GM20000 (cell line): ENCODE measurements around the gene SUSD2.
"Not testable (repeated sequence)": the region's sequence is repeated elsewhere in the genome, so short reads cannot be mapped to it uniquely, and the experiment has no call there.

ENCODE experiments used
- DNase-seq: peaks from one replicate; pipeline ENCODE4 v3.0.0; 2012; ENCODE audit warnings: low spot score
- TF ChIP-seq, protein P1 (sequence below): IDR thresholded peaks from 2 replicates; pipeline ENCODE4 v1.5.1; 2012; ENCODE audit warnings: mild to moderate bottlenecking, control low read depth; ENCODE audit errors: extremely low read depth, missing control alignments

The SUSD2 gene

DNA sequence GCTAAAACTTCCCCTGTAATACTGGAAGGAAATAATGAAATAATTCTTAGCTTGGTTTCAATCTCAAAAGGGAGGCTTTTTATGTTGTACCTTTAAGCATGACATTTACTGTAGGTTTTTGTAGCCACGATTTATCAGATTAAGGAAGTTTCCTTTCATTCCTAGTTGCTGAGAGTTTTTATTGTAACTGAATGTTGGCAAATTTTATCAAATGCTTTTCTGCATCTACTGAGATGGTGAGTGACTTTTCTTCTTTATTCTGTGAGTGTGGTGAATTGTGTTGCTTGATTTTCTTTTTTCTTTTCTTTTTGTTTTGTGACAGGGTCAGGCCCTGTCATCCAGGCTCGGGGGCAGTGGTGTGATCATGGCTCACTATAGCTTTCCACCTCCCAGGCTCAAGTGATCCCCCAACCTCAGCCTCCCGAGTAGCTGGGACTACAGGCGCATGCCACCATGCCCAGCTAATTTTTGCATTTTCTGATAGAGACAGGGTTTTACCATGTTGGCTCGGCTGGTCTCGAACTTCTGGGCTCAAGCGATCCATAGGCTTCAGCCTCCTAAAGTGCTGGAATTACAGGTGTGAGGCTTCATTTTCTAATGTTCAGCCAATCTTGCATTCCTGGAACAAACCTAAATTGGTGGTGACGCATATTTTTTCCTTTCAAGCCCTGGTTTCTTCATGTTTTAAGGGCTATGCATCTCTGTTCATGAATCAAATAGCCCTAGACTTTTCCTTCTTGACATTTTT lies 26.2 kb downstream of the SUSD2 start:
- TF ChIP-seq, protein P1, sequence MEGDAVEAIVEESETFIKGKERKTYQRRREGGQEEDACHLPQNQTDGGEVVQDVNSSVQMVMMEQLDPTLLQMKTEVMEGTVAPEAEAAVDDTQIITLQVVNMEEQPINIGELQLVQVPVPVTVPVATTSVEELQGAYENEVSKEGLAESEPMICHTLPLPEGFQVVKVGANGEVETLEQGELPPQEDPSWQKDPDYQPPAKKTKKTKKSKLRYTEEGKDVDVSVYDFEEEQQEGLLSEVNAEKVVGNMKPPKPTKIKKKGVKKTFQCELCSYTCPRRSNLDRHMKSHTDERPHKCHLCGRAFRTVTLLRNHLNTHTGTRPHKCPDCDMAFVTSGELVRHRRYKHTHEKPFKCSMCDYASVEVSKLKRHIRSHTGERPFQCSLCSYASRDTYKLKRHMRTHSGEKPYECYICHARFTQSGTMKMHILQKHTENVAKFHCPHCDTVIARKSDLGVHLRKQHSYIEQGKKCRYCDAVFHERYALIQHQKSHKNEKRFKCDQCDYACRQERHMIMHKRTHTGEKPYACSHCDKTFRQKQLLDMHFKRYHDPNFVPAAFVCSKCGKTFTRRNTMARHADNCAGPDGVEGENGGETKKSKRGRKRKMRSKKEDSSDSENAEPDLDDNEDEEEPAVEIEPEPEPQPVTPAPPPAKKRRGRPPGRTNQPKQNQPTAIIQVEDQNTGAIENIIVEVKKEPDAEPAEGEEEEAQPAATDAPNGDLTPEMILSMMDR, result no peak
- no peak for DNase-seq

DNA sequence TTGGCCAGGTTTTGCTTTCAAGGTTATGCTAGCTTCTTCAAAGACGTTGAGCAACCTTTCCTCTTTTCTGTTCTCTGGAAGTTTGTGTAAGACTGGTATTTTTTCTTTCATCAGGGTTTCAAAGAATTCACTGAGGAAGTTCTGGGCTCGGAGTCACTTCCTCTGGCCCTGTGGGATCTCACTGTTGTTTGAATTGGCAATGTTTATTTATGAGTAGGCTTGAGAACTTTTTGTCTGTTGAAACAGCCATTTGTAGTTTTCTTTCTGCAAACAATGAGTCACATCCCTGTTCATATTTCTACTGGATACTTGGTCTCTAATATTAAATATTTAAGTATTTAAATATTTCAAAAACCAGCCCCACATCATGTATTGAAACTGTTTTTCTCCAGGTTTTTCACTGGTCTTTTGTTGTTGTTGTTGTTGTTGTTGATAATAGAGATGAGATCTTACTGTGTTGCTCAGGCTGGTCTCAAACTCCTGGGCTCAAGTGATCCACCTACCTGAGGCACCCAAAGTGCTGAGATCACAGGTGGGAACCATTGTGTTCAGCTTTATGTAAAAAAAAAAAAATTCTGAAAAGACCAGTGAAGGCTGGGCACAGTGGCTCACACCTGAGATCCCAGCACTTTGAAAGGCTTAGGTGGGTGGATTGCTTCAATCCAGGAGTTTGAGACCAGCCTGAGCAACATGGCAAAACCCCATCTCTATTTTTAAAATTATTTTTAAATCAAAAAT lies 26.9 kb downstream of the SUSD2 start:
- no peak for DNase-seq
- TF ChIP-seq, protein P1, result no peak

DNA sequence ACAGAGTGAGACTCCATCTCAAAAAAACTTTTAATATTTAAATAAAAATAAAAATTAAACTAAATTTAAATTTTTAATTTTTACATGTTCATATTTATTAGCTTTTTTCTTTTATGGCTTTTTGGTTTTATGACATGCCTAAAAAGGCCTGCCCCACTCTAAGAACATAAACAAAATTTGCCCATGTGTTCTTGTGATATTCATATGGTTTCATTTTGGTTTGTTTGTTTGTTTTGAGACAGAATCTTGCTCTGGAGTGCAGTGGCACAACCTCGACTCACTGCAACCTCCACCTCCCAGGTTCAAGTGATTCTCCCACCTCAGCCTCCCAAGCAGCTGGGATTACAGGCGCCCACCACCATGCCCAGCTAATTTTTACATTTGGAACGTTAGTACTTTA lies 27.7 kb downstream of the SUSD2 start:
- no peak for DNase-seq
- TF ChIP-seq, protein P1, result no peak

DNA sequence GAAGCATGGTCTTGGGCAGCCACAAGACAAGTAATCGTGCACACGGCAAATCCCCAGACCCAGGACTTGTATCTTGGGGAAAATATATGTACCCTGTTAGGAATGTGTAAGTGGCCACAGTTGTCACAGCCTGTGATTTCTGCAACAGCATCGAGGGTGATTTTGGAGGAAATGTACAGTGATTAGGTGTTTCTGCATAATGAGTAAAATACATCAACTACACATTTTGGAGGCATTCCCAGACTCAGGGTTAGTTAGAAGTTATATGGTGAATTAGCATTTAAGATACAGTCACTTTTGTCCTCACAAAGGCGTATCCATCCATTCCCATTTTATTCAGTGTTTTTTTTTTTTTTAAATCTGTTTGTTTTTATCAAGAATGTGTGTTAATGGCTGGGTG lies 28.4 kb downstream of the SUSD2 start:
- TF ChIP-seq, protein P1, result no peak
- no peak for DNase-seq

DNA sequence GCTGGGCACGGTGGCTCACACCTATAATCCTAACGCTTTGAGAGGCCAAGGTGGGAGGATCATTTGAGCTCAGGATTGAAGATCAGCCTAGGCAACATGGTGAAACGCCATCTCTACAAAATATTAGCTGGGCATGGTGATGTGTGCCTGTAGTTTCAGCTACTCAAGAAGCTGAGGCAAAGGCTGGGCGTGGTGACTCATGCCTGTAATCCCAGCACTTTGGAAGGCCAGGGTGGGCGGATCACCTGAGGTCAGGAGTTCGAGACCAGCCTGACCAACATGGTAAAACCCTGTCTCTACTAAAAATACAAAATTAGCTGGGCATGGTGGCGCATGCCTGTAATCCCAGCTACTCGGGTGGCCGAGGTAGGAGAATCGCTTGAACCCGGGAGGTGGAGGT lies 29.1 kb downstream of the SUSD2 start:
- not testable (repeated sequence) for DNase-seq

DNA sequence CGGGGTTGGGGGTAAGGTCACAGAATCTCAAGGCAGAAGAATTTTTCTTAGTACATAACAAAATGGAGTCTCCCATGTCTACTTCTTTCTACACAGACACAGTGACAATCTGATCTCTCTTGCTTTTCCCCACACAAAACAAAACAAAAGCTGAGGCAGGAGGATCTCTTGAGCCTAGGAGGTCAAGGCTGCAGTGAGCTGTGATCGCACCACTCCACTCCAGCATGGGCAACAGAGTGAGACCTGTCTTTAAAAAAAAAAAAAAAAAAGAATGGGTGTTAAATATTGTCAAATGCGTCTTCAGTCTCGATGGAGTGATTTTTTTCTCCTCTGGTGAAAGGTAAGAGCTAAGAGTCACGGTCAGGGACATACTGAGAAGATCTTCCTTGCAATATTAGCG lies 30.4 kb downstream of the SUSD2 start:
- DNase-seq, result not testable (repeated sequence)

DNA sequence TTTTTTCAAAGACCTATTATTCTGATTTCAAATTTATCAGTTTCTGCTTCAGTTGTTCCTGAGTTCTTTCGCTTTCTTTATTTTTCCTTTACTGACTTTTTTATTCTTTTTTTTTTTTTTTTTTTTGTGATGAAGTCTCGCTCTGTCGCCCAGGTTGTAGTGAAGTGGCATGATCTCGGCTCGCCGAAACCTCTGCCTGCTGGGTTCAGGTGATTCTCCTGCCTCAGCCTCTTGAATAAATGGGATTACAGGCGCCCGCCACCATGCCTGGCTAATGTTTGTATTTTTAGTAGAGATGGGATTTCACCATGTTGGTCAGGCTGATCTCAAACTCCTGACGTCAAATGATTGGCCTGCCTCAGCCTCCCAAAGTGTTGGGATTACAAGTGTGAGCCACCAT lies 31.8 kb downstream of the SUSD2 start:
- not testable (repeated sequence) for DNase-seq

DNA sequence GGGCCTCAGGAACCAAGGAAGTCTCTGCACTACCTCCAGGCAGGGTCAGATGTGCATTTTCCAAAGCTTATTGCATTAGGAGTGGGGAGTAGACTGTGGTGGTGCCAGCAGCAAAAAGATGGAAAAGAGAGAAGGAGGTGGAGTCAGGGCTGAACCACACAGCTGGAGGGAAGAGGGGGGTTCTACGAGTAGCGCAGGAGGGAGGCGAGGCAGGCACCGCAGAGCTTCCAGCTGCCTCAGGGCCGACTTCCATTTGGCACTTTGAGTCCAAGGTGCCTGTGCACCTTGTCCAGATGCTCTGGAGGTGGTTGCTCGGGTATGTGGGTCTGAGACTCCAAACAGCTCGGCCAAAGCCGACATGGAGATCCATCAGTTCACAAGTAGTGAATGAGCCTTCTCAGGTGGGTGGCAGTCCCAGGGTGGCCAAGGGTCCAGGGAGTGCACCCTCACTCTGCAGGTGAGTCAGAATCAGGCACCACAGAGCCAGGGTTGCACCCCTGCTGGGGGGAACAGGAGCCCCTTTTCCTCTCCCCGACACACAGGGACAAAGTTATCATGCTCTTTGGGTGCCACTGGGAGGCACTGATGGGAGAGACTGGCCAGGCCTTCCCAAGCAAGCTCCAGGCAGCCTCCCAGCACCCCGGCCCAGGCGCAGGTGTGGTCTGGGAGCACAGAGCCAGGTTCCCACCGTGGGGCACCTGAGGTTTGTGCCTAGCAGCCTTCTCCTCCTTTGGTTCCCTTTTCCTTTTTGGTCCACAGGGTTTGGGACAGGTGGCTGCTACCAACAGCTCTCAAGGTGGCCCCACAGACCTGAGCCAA lies 33.4 kb downstream of the SUSD2 start:
- TF ChIP-seq, protein P1, result no peak
- no peak for DNase-seq
